GM23248 (cell line): ENCODE results near the gene KDM5B. TPM values are rescaled to one million over a fixed set of nuclear protein-coding genes. Genes with fewer than 3 reads are reported as not detected.

Source experiments
- DNase-seq: peaks from one replicate; pipeline ENCODE4 v3.0.0-alpha.2; 2015
- H2AFZ ChIP-seq: fragments of 200-600 bp; sonication (generic); 2 replicates; pipeline ENCODE4 v1.6.1; 2016; ENCODE audit warnings: antibody characterized with exemption
- H3F3A ChIP-seq: fragments of 200-600 bp; sonication (generic); 2 replicates; pipeline ENCODE4 v1.6.1; 2016; ENCODE audit warnings: mild to moderate bottlenecking, antibody characterized with exemption, mixed run types; ENCODE audit not compliant: insufficient read depth
- H3K27ac ChIP-seq: fragments of 200-600 bp; sonication (generic); 2 replicates; pipeline ENCODE4 v1.5.1; 2016; ENCODE audit warnings: mild to moderate bottlenecking
- H3K27me3 ChIP-seq: fragments of 200-600 bp; sonication (generic); replicated peaks from 2 replicates; pipeline ENCODE4 v1.6.1; 2016; ENCODE audit warnings: mild to moderate bottlenecking; ENCODE audit not compliant: insufficient read depth
- H3K36me3 ChIP-seq: fragments of 200-600 bp; sonication (generic); 2 replicates; pipeline ENCODE4 v1.6.1; 2016; ENCODE audit warnings: low read depth, mild to moderate bottlenecking
- H3K4me1 ChIP-seq: fragments of 200-600 bp; sonication (generic); 2 replicates; pipeline ENCODE4 v1.6.1; 2016; ENCODE audit warnings: mild to moderate bottlenecking; ENCODE audit not compliant: insufficient read depth
- H3K4me2 ChIP-seq: fragments of 200-600 bp; sonication (generic); one replicate; pipeline ENCODE4 v1.6.1; 2016; ENCODE audit warnings: mild to moderate bottlenecking; ENCODE audit not compliant: unreplicated experiment
- H3K4me3 ChIP-seq: fragments of 200-600 bp; sonication (generic); 2 replicates; pipeline ENCODE4 v1.5.1; 2016; ENCODE audit warnings: mild to moderate bottlenecking
- H3K79me2 ChIP-seq: fragments of 200-600 bp; sonication (generic); 2 replicates; pipeline ENCODE4 v1.6.1; 2016; ENCODE audit warnings: mild to moderate bottlenecking; ENCODE audit not compliant: insufficient read depth
- H3K9ac ChIP-seq: fragments of 200-600 bp; sonication (generic); 2 replicates; pipeline ENCODE4 v1.6.1; 2016; ENCODE audit warnings: mild to moderate bottlenecking
- H3K9me2 ChIP-seq: fragments of 200-600 bp; sonication (generic); 2 replicates; pipeline ENCODE4 v1.6.1; 2016; ENCODE audit warnings: mixed run types, mild to moderate bottlenecking, moderate library complexity; ENCODE audit not compliant: insufficient read depth
- H3K9me3 ChIP-seq: fragments of 200-600 bp; sonication (generic); one replicate; pipeline ENCODE4 v1.6.1; 2017; ENCODE audit warnings: low read depth
- H4K20me1 ChIP-seq: fragments of 200-600 bp; sonication (generic); 2 replicates; pipeline ENCODE4 v1.6.0; 2016; ENCODE audit not compliant: insufficient read depth
- EZH2 ChIP-seq: fragments of 200-600 bp; sonication (generic); IDR thresholded peaks from 2 replicates; pipeline ENCODE4 v1.6.1; 2018; ENCODE audit warnings: antibody characterized with exemption, mild to moderate bottlenecking; ENCODE audit not compliant: insufficient read depth, poor library complexity, severe bottlenecking
- EZH2phosphoT487 ChIP-seq: fragments of 200-600 bp; sonication (generic); IDR thresholded peaks from 2 replicates; pipeline ENCODE4 v1.6.1; 2018; ENCODE audit warnings: antibody characterized with exemption, moderate library complexity, mild to moderate bottlenecking, low read depth; ENCODE audit not compliant: insufficient read depth
- WGBS, 2 experiments: methylation state at CpG; one replicate each; pipeline ENCODE4 v1.1.6; 2015 to 2017; ENCODE audit warnings: low lambda C conversion rate in 2 of 2, low coverage in 1 of 2; ENCODE audit errors: missing lambda C conversion rate in 2 of 2; 5-methylcytosine and 5-hydroxymethylcytosine counted together
- in situ Hi-C: fragments of 300-500 bp; cut with MboI; formaldehyde crosslinking; loops from 2 replicates; pipeline ENCODE4 v1.15.0; 2020
- polyA plus RNA-seq: library from polyadenylated mRNA; unstranded; fragments of >200 nt; fragmentation: Nextera tagmentation; extraction: Ambion mirVana; gene quantifications from 2 replicates; pipeline ENCODE4 v1.2.1, GENCODE V29; 2016
- total RNA-seq: library from RNA; depleted of rRNA; stranded (reverse); fragments of >200 nt; shearing (Covaris generic); gene quantifications from 2 replicates; pipeline ENCODE4 v1.2.3, GENCODE V29; 2014

Gene KDM5B
- total and polyA plus RNA-seq, 2 experiments from 2014 or later = 64.3 to 79.5 TPM

GRCh38 chr1:202805886-202806844 is 2.1 kb downstream of the KDM5B start:
- in situ Hi-C loops = no loop called here
- H4K20me1 ChIP-seq = peaks cover 40% of the 10 kb centered on the region
- peak; percentile 60 for DNase-seq

DNA sequence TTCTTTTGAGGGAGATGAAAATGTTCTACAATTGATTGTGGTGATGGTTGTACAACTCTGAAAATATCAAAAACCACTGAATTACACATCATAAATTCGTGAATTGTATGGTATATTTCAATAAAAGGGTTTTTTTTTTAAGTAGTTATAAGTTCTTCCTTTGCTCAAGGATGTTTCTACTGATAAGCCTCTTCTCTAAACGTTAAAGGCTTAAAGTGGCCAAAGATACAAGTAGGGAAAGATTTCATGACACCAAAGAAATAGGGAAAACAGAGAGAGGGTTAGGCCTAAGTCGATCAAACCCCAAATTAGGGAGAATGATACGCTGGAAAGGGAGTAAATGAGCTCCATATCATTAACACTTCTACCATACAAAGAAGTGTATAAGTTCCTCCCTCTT is 4.1 kb downstream of the KDM5B start:
- in situ Hi-C loops = no loop called here

More at GRCh38 chr1:202805886-202806844, 2.1 kb downstream of the KDM5B start:
- peak overlapping the region; percentile 94 for H3K4me3 ChIP-seq
- H3K4me1 ChIP-seq = peaks cover 56% of the 10 kb centered on the region
- WGBS, 2 experiments = 13 to 18% methylated on average over 7 of the region's 7 CpGs
- H3K27me3 ChIP-seq = no peaks in the 10 kb centered on the region
- no peaks in the 10 kb centered on the region for H3K9me2 ChIP-seq
- H3K9ac ChIP-seq = peak overlapping the region; percentile 98
- peak overlapping the region; percentile 85 for H3K27ac ChIP-seq
- TF ChIP-seq EZH2 (no peak), EZH2phosphoT487 (no peak)
- peaks cover 60% of the 10 kb centered on the region for H3F3A ChIP-seq
- H3K4me2 ChIP-seq = peak overlapping the region; percentile 98
- peak overlapping the region; percentile 28 for H2AFZ ChIP-seq
- no peaks in the 10 kb centered on the region for H3K36me3 ChIP-seq
- peaks cover 68% of the 10 kb centered on the region for H3K79me2 ChIP-seq
- no peaks in the 10 kb centered on the region for H3K9me3 ChIP-seq

DNA sequence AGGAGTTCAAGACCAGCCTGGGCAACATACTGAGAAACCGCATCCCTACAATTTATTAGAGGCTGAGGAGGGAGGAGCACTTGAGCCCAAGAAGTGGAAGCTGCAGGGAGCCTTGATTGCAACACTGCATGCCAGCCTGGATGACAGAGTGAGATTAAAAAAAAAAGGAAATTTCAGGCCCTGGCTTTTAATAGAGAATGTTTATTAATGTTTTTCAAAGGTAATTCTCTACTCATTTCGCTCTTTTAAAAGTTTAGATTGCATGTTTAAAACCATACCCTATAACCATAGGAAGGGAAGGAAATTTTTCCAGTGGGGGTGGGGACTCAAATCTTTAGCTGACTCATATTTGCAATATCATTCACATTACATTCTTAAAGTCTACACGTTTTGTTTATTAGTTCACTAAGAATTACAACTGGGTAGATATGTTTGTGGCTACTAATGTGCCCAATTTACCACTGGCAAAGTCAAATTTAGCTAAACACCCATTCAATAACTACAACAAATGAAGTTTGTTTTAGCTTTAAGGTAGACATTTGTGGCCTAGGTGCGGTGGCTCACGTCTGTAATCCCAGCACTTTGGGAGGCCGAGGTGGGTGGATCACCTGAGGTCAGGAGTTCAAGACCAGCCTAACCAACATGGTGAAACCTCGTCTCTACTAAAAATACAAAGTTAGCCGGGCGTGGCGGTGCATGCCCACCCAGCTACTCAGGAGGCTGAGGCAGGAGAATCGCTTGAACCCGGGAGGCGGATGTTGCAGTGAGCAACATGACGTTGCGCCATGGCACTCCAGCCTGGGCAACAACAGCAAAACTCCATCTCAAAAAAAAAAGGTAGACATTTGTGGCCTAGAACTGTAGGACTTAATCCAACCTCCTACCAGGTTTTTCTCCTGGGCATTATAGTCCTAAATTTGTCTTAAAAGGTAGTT is 5.0 kb downstream of the KDM5B start:
- 79 to 85% methylated on average over 15 of the region's 15 CpGs for WGBS, 2 experiments
- no peak overlapping the region for H2AFZ ChIP-seq
- peak; percentile 84 for DNase-seq
- peaks cover 50% of the 10 kb centered on the region for H4K20me1 ChIP-seq
- no peak for TF ChIP-seq EZH2phosphoT487
- TF ChIP-seq EZH2 = no peak
- H3K79me2 ChIP-seq = peaks cover 97% of the 10 kb centered on the region
- no peaks in the 10 kb centered on the region for H3K9me3 ChIP-seq
- peaks cover 51% of the 10 kb centered on the region for H3K4me1 ChIP-seq
- peaks cover 56% of the 10 kb centered on the region for H3F3A ChIP-seq
- H3K9ac ChIP-seq = peak overlapping the region; percentile 41
- in situ Hi-C loops = no loop called here
- H3K27me3 ChIP-seq = no peaks in the 10 kb centered on the region
- H3K9me2 ChIP-seq = no peaks in the 10 kb centered on the region
- H3K27ac ChIP-seq = peak overlapping the region; percentile 55
- peak overlapping the region; percentile 36 for H3K4me3 ChIP-seq
- no peaks in the 10 kb centered on the region for H3K36me3 ChIP-seq
- peak overlapping the region; percentile 60 for H3K4me2 ChIP-seq

More for the DNA sequence above, 4.1 kb downstream of the KDM5B start:
- TF ChIP-seq EZH2 (no peak), EZH2phosphoT487 (no peak)
- H3K9ac ChIP-seq = 0 out of 2 replicates have a peak overlapping the region, but pooled peaks have one; percentile 98
- H4K20me1 ChIP-seq = peaks cover 50% of the 10 kb centered on the region
- no peak overlapping the region for H2AFZ ChIP-seq
- H3K79me2 ChIP-seq = peaks cover 88% of the 10 kb centered on the region
- no peaks in the 10 kb centered on the region for H3K9me2 ChIP-seq
- peak overlapping the region; percentile 94; the same call in 1 of the 2 replicates for H3K4me3 ChIP-seq
- DNase-seq = no peak
- peak overlapping the region; percentile 98 for H3K4me2 ChIP-seq
- 87 to 88% methylated on average over 4 of the region's 4 CpGs for WGBS, 2 experiments
- H3K9me3 ChIP-seq = no peaks in the 10 kb centered on the region
- H3K4me1 ChIP-seq = peaks cover 55% of the 10 kb centered on the region
- no peaks in the 10 kb centered on the region for H3K27me3 ChIP-seq
- peak overlapping the region; percentile 85; the same call in 1 of the 2 replicates for H3K27ac ChIP-seq
- H3K36me3 ChIP-seq = no peaks in the 10 kb centered on the region
- peaks cover 63% of the 10 kb centered on the region for H3F3A ChIP-seq

GRCh38 chr1:202802034-202802433 is 6.2 kb downstream of the KDM5B start:
- Histone ChIP-seq H3F3A (peaks cover 56% of the 10 kb centered on the region), H3K9me3 (no peaks in the 10 kb centered on the region), H3K9me2 (no peaks in the 10 kb centered on the region), H4K20me1 (peaks cover 50% of the 10 kb centered on the region), H3K79me2 (peaks cover 100% of the 10 kb centered on the region), H2AFZ (no peak overlapping the region), H3K27me3 (no peaks in the 10 kb centered on the region), H3K36me3 (no peaks in the 10 kb centered on the region), H3K27ac (no peak overlapping the region), H3K4me1 (peaks cover 51% of the 10 kb centered on the region), H3K9ac (no peak overlapping the region), H3K4me3 (no peak overlapping the region), H3K4me2 (no peak overlapping the region)
- no peak for TF ChIP-seq EZH2
- TF ChIP-seq EZH2phosphoT487 = no peak
- DNase-seq = no peak
- in situ Hi-C loops = no loop called here
- 54 to 56% methylated on average over 2 of the region's 2 CpGs for WGBS, 2 experiments
